Measurements from ENCODE around the gene MYO1E. TPM values are rescaled to one million over a fixed set of nuclear protein-coding genes. Genes with fewer than 3 reads are reported as not detected.

Gene MYO1E
- total and polyA plus RNA-seq, 8 donors = 31.4 to 101 (median 39.9) TPM

- no peaks in the 10 kb centered on the region for H3K9me3 ChIP-seq
- peaks cover 0 to 3% of the 10 kb centered on the region in 2 donors for H3K4me1 ChIP-seq
- H3K36me3 ChIP-seq = peaks cover 0 to 27% of the 10 kb centered on the region in 2 donors
- H3K27me3 ChIP-seq = no peaks in the 10 kb centered on the region
- TF ChIP-seq CTCF (IDR thresholded peaks at IDR 0.05) = no peak
- H3K27ac ChIP-seq = no peak overlapping the region
- intact Hi-C loops (cut with DNase I) = no loop called here
- no peak for ATAC-seq
- DNase-seq = no peak
- H3K4me3 ChIP-seq = no peak overlapping the region
Observed at GRCh38 chr15:59223736-59224135, 148.9 kb downstream of the MYO1E start.

- no peak for TF ChIP-seq CTCF (IDR thresholded peaks at IDR 0.05)
- Histone ChIP-seq H3K27ac (no peak overlapping the region), H3K4me3 (no peak overlapping the region), H3K27me3 (no peaks in the 10 kb centered on the region), H3K9me3 (no peaks in the 10 kb centered on the region), H3K4me1 (peaks cover 0 to 3% of the 10 kb centered on the region in 2 donors), H3K36me3 (peaks cover 0 to 27% of the 10 kb centered on the region in 2 donors)
- intact Hi-C loops (cut with DNase I) = no loop called here
- no peak for DNase-seq
- ATAC-seq = no peak
Observed at GRCh38 chr15:59222906-59223550, 149.6 kb downstream of the MYO1E start.

- DNase-seq = no peak
- peaks cover 0 to 34% of the 10 kb centered on the region in 2 donors for H3K36me3 ChIP-seq
- peak; percentile 38 for ATAC-seq
- no peaks in the 10 kb centered on the region for H3K9me3 ChIP-seq
- no peaks in the 10 kb centered on the region for H3K27me3 ChIP-seq
- no peak for TF ChIP-seq CTCF (IDR thresholded peaks at IDR 0.05)
- peaks cover 0 to 3% of the 10 kb centered on the region in 2 donors for H3K4me1 ChIP-seq
- no peak overlapping the region for H3K4me3 ChIP-seq
- intact Hi-C loops (cut with DNase I) = no loop called here
- peak overlapping the region in 1 of 2 donors; percentile 13 for H3K27ac ChIP-seq
Observed at GRCh38 chr15:59221511-59222505, 150.9 kb downstream of the MYO1E start.

- intact Hi-C loops (cut with DNase I) = no loop called here
Observed at GRCh38 chr15:59218710-59219109, 154.0 kb downstream of the MYO1E start.

More at GRCh38 chr15:59218710-59219109, 154.0 kb downstream of the MYO1E start:
- DNase-seq (no peak), ATAC-seq (no peak)
- Histone ChIP-seq H3K4me3 (no peak overlapping the region), H3K27ac (no peak overlapping the region), H3K4me1 (no peaks in the 10 kb centered on the region), H3K36me3 (peaks cover 0 to 27% of the 10 kb centered on the region in 2 donors), H3K9me3 (no peaks in the 10 kb centered on the region), H3K27me3 (no peaks in the 10 kb centered on the region)
- TF ChIP-seq CTCF (IDR thresholded peaks at IDR 0.05) = no peak

Measured in left lung (tissue), 10 donors.